ENCODE data around the gene IRAK3. TPM values are rescaled to one million over a fixed set of nuclear protein-coding genes. Genes with fewer than 3 reads are reported as not detected.

Gene IRAK3
- 10 to 100 TPM; 11.9 to 16.7 TPM for total RNA-seq
- long read RNA-seq, full-length matches to known transcripts, result 4 of 8 reads
- long read RNA-seq, partial matches to known transcripts, result 0 of 8 reads
- long read RNA-seq, other reads (novel, unspliced or antisense), result 4 of 8 reads

- DNase-seq (peak; percentile 95), ATAC-seq (peak; percentile 92 to 94)
- intact Hi-C loops (cut with DNase I), result no loop called here
Observed at GRCh38 chr12:66188584-66189485, at the start of gene IRAK3. IRAK3 (plus strand) TSS chr12:66189214; CDS start chr12:66189300, 86 bp downstream.

- intact Hi-C loops (cut with DNase I), result no loop called here
- ATAC-seq (no peak), DNase-seq (no peak)
Observed at GRCh38 chr12:66139328-66139727, 49.7 kb upstream of the IRAK3 start.

GRCh38 chr12:66140731-66141130 lies 48.3 kb upstream of the IRAK3 start:
- DNase-seq (no peak), ATAC-seq (no peak)
- intact Hi-C loops (cut with DNase I), result loop anchor here in 1 of 2 donors (10.0 kb wide), 1 partner anchor 564 kb away; no protein-coding TSS in a partner anchor

- DNase-seq (no peak), ATAC-seq (no peak)
- intact Hi-C loops (cut with DNase I), result loop anchor here in 1 of 2 donors (10.0 kb wide), 1 partner anchor 564 kb away; no protein-coding TSS in a partner anchor
Observed at GRCh38 chr12:66141299-66141698, 47.7 kb upstream of the IRAK3 start.

- ATAC-seq, result no peak
- no peak for DNase-seq
- intact Hi-C loops (cut with DNase I), result loop anchor here in 1 of 2 donors (10.0 kb wide), 1 partner anchor 562 kb away; no protein-coding TSS in a partner anchor
Observed at GRCh38 chr12:66142826-66143225, 46.2 kb upstream of the IRAK3 start.

GRCh38 chr12:66143868-66144267 lies 45.1 kb upstream of the IRAK3 start:
- ATAC-seq (peak; percentile 72 to 74), DNase-seq (no peak)
- intact Hi-C loops (cut with DNase I), result loop anchor here in 1 of 2 donors (10.0 kb wide), 1 partner anchor 561 kb away; no protein-coding TSS in a partner anchor

GRCh38 chr12:66144791-66145754 lies 43.9 kb upstream of the IRAK3 start:
- peak; percentile 51 for DNase-seq
- intact Hi-C loops (cut with DNase I), result loop anchor here in 1 of 2 donors (10.0 kb wide), 1 partner anchor 560 kb away; no protein-coding TSS in a partner anchor

GRCh38 chr12:66149702-66150398 lies 39.2 kb upstream of the IRAK3 start:
- DNase-seq, result peak; percentile 37
- peak in 1 of 2 donors; percentile 39 for ATAC-seq
- intact Hi-C loops (cut with DNase I), result loop anchor here in 1 of 2 donors (10.0 kb wide), 1 partner anchor 555 kb away; no protein-coding TSS in a partner anchor

More at GRCh38 chr12:66144791-66145754, 43.9 kb upstream of the IRAK3 start:
- ATAC-seq, result peak; percentile 90 to 92

GRCh38 chr12:66152732-66153131 lies 36.3 kb upstream of the IRAK3 start:
- ATAC-seq (peak in 1 of 2 donors; percentile 39), DNase-seq (no peak)
- intact Hi-C loops (cut with DNase I), result no loop called here

- DNase-seq, result no peak
- intact Hi-C loops (cut with DNase I), result no loop called here
- peak in 1 of 2 donors; percentile 70 for ATAC-seq
Observed at GRCh38 chr12:66154776-66155175, 34.2 kb upstream of the IRAK3 start.

- intact Hi-C loops (cut with DNase I), result no loop called here
- DNase-seq, result no peak
Observed at GRCh38 chr12:66156654-66157053, 32.4 kb upstream of the IRAK3 start.

GRCh38 chr12:66159123-66159522 lies 29.9 kb upstream of the IRAK3 start:
- intact Hi-C loops (cut with DNase I), result no loop called here
- no peak for ATAC-seq
- no peak for DNase-seq

More at GRCh38 chr12:66156654-66157053, 32.4 kb upstream of the IRAK3 start:
- no peak for ATAC-seq

- DNase-seq, result no peak
- intact Hi-C loops (cut with DNase I), result loop anchor here in 1 of 2 donors (10.0 kb wide), 1 partner anchor 144 kb away; the partner anchor contains the start of gene HELB
- ATAC-seq, result no peak
Observed at GRCh38 chr12:66160704-66161103, 28.3 kb upstream of the IRAK3 start.

- intact Hi-C loops (cut with DNase I), result loop anchor here in 1 of 2 donors (10.0 kb wide), 1 partner anchor 142 kb away; the partner anchor contains the start of gene HELB
- no peak for DNase-seq
- ATAC-seq, result no peak
Observed at GRCh38 chr12:66162701-66163100, 26.3 kb upstream of the IRAK3 start.

- no peak for ATAC-seq
- DNase-seq, result no peak
- intact Hi-C loops (cut with DNase I), result loop anchor here in 1 of 2 donors (10.0 kb wide), 1 partner anchor 142 kb away; the partner anchor contains the start of gene HELB
Observed at GRCh38 chr12:66163289-66163688, 25.7 kb upstream of the IRAK3 start.

GRCh38 chr12:66164349-66164821 lies 24.6 kb upstream of the IRAK3 start:
- intact Hi-C loops (cut with DNase I), result loop anchor here in 1 of 2 donors (10.0 kb wide), 1 partner anchor 140 kb away; the partner anchor contains the start of gene HELB
- ATAC-seq, result no peak
- no peak for DNase-seq

GRCh38 chr12:66165141-66165540 lies 23.9 kb upstream of the IRAK3 start:
- ATAC-seq (no peak), DNase-seq (no peak)
- intact Hi-C loops (cut with DNase I), result loop anchor here in 1 of 2 donors (10.0 kb wide), 1 partner anchor 140 kb away; the partner anchor contains the start of gene HELB

Data from left cardiac atrium (tissue), 4 donors.